ENCODE data around the gene HRH2.
"Not testable (repeated sequence)": the region's sequence is repeated elsewhere in the genome, so short reads cannot be mapped to it uniquely, and the experiment has no call there.

Gene HRH2

DNA sequence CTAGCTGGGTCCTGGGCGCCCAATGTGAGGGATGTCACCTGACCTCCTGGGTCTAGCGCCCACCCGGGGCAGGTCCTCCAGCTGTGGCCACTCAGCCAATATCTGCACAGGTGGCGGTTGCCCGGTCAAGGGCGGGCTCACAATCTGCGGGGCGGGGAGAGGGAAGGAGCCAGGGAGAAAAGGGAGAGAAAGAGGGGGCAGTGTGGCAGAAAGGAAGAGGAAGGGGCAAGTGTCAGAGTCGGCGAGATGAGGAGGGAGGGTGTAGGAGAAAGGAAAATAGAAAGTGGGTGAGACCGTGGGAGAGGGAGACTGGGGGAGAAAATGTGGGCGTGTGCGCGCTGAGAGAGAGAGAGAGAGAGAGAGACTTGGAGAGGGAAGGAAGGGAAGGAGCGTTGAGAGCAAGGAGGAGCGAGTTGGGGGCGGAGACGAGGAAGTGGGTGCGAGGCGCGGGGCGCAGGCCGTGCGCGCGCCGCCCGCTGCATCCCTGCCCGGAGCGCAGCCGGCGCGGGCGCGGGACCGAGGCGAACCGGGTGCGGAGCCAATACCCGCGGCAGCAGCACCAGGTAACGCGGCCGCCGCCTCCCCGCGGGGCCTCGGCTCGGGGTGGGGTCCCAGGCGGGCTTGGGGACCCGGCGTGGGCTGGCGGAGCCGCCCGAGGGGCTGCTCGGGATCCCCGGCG lies at the start of gene HRH2:
Gene HRH2 (plus strand): TSS at position 479 of the 679 bp plus-strand sequence. CDS start 25,163 bp downstream, outside the sequence.
- H3K27me3 ChIP-seq (ENCODE audit: control insufficient read depth in 1 of 2, insufficient read depth in 2 of 2, low read length in 2 of 2) = peaks cover 11% of the 10 kb centered on the region in 2 donors
- H3K4me1 ChIP-seq (ENCODE audit: control insufficient read depth in 1 of 2, insufficient read depth in 2 of 2, low read length in 2 of 2) = peaks cover 0 to 28% of the 10 kb centered on the region in 2 donors
- H3K9me3 ChIP-seq (ENCODE audit: control insufficient read depth in 1 of 2, low read length in 2 of 2) = no peaks in the 10 kb centered on the region
- peak within 1 kb of the TSS; percentile 74 to 79 for H3K4me3 ChIP-seq (ENCODE audit: low read depth in 1 of 2, low read length in 2 of 2)
- H3K36me3 ChIP-seq (ENCODE audit: control insufficient read depth in 1 of 2, insufficient read depth in 2 of 2, low read length in 2 of 2) = no peaks in the 10 kb centered on the region
- no peak within 1 kb of the TSS for H3K27ac ChIP-seq (ENCODE audit: low read depth, low read length)
- peak within 1 kb of the TSS in 1 of 2 donors; percentile 70 for H3K9ac ChIP-seq (ENCODE audit: low read depth in 1 of 2, low read length in 2 of 2)

GRCh38 chr5:175609526-175609925 lies 48.3 kb upstream of the HRH2 start:
- H3K27ac ChIP-seq (ENCODE audit: low read depth, low read length) = no peak overlapping the region
- no peak overlapping the region for H3K4me3 ChIP-seq (ENCODE audit: low read depth in 1 of 2, low read length in 2 of 2)
- no peaks in the 10 kb centered on the region for H3K9me3 ChIP-seq (ENCODE audit: control insufficient read depth in 1 of 2, low read length in 2 of 2)
- H3K9ac ChIP-seq (ENCODE audit: low read depth in 1 of 2, low read length in 2 of 2) = no peak overlapping the region
- H3K27me3 ChIP-seq (ENCODE audit: control insufficient read depth in 1 of 2, insufficient read depth in 2 of 2, low read length in 2 of 2) = peaks cover 0 to 11% of the 10 kb centered on the region in 2 donors
- no peaks in the 10 kb centered on the region for H3K36me3 ChIP-seq (ENCODE audit: control insufficient read depth in 1 of 2, insufficient read depth in 2 of 2, low read length in 2 of 2)
- H3K4me1 ChIP-seq (ENCODE audit: control insufficient read depth in 1 of 2, insufficient read depth in 2 of 2, low read length in 2 of 2) = no peaks in the 10 kb centered on the region

DNA sequence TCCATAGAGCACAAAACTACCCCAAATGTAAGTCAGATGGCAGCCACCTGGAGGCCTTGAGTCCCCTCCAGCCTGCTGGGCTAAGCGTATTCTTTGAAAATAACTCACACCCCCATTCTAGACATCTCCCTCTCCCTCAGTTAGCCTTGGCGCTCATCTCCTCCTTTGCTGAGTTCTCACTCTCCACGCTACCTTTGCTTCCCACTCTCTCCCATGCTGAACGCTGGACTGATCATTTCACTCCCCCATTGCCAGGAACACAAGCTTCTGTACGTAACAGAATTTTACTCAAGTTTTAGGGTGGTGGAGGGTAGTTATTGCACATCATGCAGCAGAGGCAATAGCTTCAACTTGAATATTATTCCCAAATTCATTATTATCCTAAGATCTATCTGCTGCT lies 47.5 kb upstream of the HRH2 start:
- peaks cover 0 to 6% of the 10 kb centered on the region in 2 donors for H3K27me3 ChIP-seq (ENCODE audit: control insufficient read depth in 1 of 2, insufficient read depth in 2 of 2, low read length in 2 of 2)
- H3K9me3 ChIP-seq (ENCODE audit: control insufficient read depth in 1 of 2, low read length in 2 of 2) = no peaks in the 10 kb centered on the region
- H3K9ac ChIP-seq (ENCODE audit: low read depth in 1 of 2, low read length in 2 of 2) = no peak overlapping the region
- H3K27ac ChIP-seq (ENCODE audit: low read depth, low read length) = no peak overlapping the region
- H3K4me3 ChIP-seq (ENCODE audit: low read depth in 1 of 2, low read length in 2 of 2) = no peak overlapping the region
- H3K36me3 ChIP-seq (ENCODE audit: control insufficient read depth in 1 of 2, insufficient read depth in 2 of 2, low read length in 2 of 2) = no peaks in the 10 kb centered on the region
- no peaks in the 10 kb centered on the region for H3K4me1 ChIP-seq (ENCODE audit: control insufficient read depth in 1 of 2, insufficient read depth in 2 of 2, low read length in 2 of 2)

DNA sequence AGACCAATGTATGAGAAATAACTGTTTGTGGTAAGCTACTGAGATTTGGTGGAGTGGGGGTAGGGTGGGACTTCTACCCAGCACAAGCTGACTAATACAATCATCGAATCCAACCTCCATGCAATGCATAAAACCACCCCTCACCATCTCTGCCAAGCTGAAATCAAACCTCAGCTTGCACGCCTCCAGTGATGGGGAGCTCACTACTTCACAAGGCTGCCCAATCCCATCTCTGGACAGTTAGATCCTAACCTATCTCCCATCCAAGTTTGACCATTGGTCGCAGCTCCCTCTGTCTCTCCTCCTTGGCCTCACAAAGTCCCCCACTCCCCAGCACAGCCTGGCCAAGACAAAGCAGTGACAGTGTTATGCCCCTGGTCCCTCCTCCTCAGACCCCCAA lies 47.0 kb upstream of the HRH2 start:
- Histone ChIP-seq H3K27ac (ENCODE audit: low read depth, low read length) (no peak overlapping the region), H3K9me3 (ENCODE audit: control insufficient read depth in 1 of 2, low read length in 2 of 2) (no peaks in the 10 kb centered on the region), H3K9ac (ENCODE audit: low read depth in 1 of 2, low read length in 2 of 2) (no peak overlapping the region), H3K4me3 (ENCODE audit: low read depth in 1 of 2, low read length in 2 of 2) (no peak overlapping the region), H3K27me3 (ENCODE audit: control insufficient read depth in 1 of 2, insufficient read depth in 2 of 2, low read length in 2 of 2) (peaks cover 0 to 3% of the 10 kb centered on the region in 2 donors), H3K4me1 (ENCODE audit: control insufficient read depth in 1 of 2, insufficient read depth in 2 of 2, low read length in 2 of 2) (no peaks in the 10 kb centered on the region), H3K36me3 (ENCODE audit: control insufficient read depth in 1 of 2, insufficient read depth in 2 of 2, low read length in 2 of 2) (no peaks in the 10 kb centered on the region)

DNA sequence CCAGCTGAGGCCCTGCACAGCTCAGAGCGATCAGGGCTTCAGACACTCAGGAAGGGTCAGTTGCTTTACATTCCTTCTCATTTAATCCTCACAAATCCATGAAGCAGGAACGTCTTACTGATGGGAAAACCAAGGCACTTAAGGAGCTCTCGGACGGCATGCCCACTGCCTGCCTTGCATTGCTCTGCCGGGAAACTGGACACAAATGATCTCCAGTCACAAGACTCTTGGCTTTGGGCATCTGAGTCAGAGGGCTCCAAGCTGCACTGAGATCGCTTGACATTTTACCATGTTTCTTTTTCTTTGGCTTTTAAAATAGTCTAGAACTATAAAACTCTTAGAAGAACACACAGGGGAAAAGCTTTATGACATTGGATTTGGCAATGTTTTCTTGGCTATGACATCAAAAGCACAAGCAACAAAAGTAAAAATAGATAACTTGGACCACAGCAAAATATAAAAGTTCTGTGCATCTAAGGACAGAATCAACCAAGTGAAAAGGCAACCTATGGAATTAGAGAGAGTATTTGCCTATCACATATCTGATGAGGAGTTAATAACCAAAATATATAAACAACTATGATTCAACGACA lies 43.6 kb upstream of the HRH2 start:
- peaks cover 0 to 3% of the 10 kb centered on the region in 2 donors for H3K27me3 ChIP-seq (ENCODE audit: control insufficient read depth in 1 of 2, insufficient read depth in 2 of 2, low read length in 2 of 2)
- no peak overlapping the region for H3K27ac ChIP-seq (ENCODE audit: low read depth, low read length)
- H3K9me3 ChIP-seq (ENCODE audit: control insufficient read depth in 1 of 2, low read length in 2 of 2) = no peaks in the 10 kb centered on the region

DNA sequence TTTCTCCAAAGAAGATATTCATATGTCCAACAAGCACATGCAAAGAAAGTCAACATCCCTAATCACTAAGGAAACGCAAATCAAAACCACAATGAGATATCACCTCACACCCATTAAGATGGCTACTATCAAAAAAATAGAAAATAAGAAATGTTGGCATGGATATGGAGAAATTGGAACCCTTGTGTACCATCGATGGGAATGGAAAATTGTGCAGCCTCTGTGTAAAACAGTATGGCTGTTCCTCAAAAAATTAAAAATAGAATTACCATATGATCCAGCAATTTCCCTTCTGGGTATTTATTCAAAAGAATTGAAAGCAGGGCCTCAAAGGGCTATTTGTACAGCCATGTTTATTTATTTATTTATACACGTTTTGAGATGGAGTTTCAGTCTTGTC lies 43.0 kb upstream of the HRH2 start:
- no peak overlapping the region for H3K4me3 ChIP-seq (ENCODE audit: low read depth in 1 of 2, low read length in 2 of 2)
- peaks cover 0 to 3% of the 10 kb centered on the region in 2 donors for H3K27me3 ChIP-seq (ENCODE audit: control insufficient read depth in 1 of 2, insufficient read depth in 2 of 2, low read length in 2 of 2)
- H3K9ac ChIP-seq (ENCODE audit: low read depth in 1 of 2, low read length in 2 of 2) = no peak overlapping the region
- no peak overlapping the region for H3K27ac ChIP-seq (ENCODE audit: low read depth, low read length)
- H3K4me1 ChIP-seq (ENCODE audit: control insufficient read depth in 1 of 2, insufficient read depth in 2 of 2, low read length in 2 of 2) = no peaks in the 10 kb centered on the region
- H3K9me3 ChIP-seq (ENCODE audit: control insufficient read depth in 1 of 2, low read length in 2 of 2) = no peaks in the 10 kb centered on the region
- H3K36me3 ChIP-seq (ENCODE audit: control insufficient read depth in 1 of 2, insufficient read depth in 2 of 2, low read length in 2 of 2) = no peaks in the 10 kb centered on the region

More for the DNA sequence above, 43.6 kb upstream of the HRH2 start:
- H3K36me3 ChIP-seq (ENCODE audit: control insufficient read depth in 1 of 2, insufficient read depth in 2 of 2, low read length in 2 of 2) = no peaks in the 10 kb centered on the region
- no peak overlapping the region for H3K9ac ChIP-seq (ENCODE audit: low read depth in 1 of 2, low read length in 2 of 2)
- H3K4me1 ChIP-seq (ENCODE audit: control insufficient read depth in 1 of 2, insufficient read depth in 2 of 2, low read length in 2 of 2) = no peaks in the 10 kb centered on the region
- H3K4me3 ChIP-seq (ENCODE audit: low read depth in 1 of 2, low read length in 2 of 2) = no peak overlapping the region

- Histone ChIP-seq H3K9ac (ENCODE audit: low read depth in 1 of 2, low read length in 2 of 2) (no peak overlapping the region), H3K27ac (ENCODE audit: low read depth, low read length) (no peak overlapping the region), H3K4me1 (ENCODE audit: control insufficient read depth in 1 of 2, insufficient read depth in 2 of 2, low read length in 2 of 2) (no peaks in the 10 kb centered on the region), H3K27me3 (ENCODE audit: control insufficient read depth in 1 of 2, insufficient read depth in 2 of 2, low read length in 2 of 2) (peaks cover 0 to under 1% of the 10 kb centered on the region in 2 donors), H3K9me3 (ENCODE audit: control insufficient read depth in 1 of 2, low read length in 2 of 2) (no peaks in the 10 kb centered on the region), H3K36me3 (ENCODE audit: control insufficient read depth in 1 of 2, insufficient read depth in 2 of 2, low read length in 2 of 2) (no peaks in the 10 kb centered on the region), H3K4me3 (ENCODE audit: low read depth in 1 of 2, low read length in 2 of 2) (no peak overlapping the region)
These were observed 41.8 kb upstream of the HRH2 start for GRCh38 chr5:175616083-175616482.

DNA sequence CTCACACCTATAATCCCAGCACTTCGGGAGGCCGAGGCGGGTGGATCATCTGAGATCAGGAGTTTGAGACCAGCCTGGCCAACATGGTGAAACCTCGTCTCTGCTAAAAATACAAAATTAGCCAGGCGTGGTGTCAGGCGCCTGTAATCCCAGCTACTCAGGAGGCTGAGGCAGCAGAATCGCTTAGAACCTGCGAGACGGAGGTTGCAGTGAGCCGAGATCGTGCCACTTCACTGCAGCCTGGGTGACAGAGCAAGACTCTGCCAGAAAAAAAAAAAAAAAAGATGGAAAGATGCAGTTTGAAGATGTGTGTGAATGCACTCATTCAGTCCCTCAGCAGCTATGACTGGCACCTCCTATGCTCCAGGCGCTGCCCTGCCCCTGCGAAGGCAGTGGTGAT lies 41.3 kb upstream of the HRH2 start:
- H3K4me1 ChIP-seq (ENCODE audit: control insufficient read depth in 1 of 2, insufficient read depth in 2 of 2, low read length in 2 of 2) = not testable (repeated sequence)

DNA sequence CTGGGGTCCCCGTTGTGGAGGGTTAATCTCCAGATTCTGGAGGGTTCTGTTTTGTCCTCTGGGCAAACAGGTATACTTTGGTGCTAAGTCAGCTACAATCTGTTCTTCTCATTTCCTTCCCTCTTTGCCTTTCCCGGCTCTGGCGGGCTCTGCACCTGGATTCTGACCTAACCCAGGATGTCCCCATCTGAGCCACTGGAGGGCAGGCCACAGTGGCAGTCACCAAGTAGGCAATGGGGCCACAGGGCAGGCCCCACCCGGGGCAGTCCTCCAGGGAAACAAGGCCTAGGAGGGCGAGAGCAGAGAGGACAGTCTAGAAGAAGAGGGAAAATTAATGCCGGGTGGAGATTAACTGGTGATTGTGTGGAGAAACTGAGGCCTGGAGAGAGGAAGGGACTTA lies 40.4 kb upstream of the HRH2 start:
- Histone ChIP-seq H3K9ac (ENCODE audit: low read depth in 1 of 2, low read length in 2 of 2) (no peak overlapping the region), H3K36me3 (ENCODE audit: control insufficient read depth in 1 of 2, insufficient read depth in 2 of 2, low read length in 2 of 2) (no peaks in the 10 kb centered on the region), H3K4me1 (ENCODE audit: control insufficient read depth in 1 of 2, insufficient read depth in 2 of 2, low read length in 2 of 2) (no peaks in the 10 kb centered on the region), H3K4me3 (ENCODE audit: low read depth in 1 of 2, low read length in 2 of 2) (no peak overlapping the region), H3K9me3 (ENCODE audit: control insufficient read depth in 1 of 2, low read length in 2 of 2) (no peaks in the 10 kb centered on the region), H3K27me3 (ENCODE audit: control insufficient read depth in 1 of 2, insufficient read depth in 2 of 2, low read length in 2 of 2) (no peaks in the 10 kb centered on the region), H3K27ac (ENCODE audit: low read depth, low read length) (no peak overlapping the region)

More for the DNA sequence above, 41.3 kb upstream of the HRH2 start:
- not testable (repeated sequence) for H3K27me3 ChIP-seq (ENCODE audit: control insufficient read depth in 1 of 2, insufficient read depth in 2 of 2, low read length in 2 of 2); H3K36me3 ChIP-seq (ENCODE audit: control insufficient read depth in 1 of 2, insufficient read depth in 2 of 2, low read length in 2 of 2); H3K9ac ChIP-seq (ENCODE audit: low read depth in 1 of 2, low read length in 2 of 2); H3K9me3 ChIP-seq (ENCODE audit: control insufficient read depth in 1 of 2, low read length in 2 of 2); H3K4me3 ChIP-seq (ENCODE audit: low read depth in 1 of 2, low read length in 2 of 2); H3K27ac ChIP-seq (ENCODE audit: low read depth, low read length)

DNA sequence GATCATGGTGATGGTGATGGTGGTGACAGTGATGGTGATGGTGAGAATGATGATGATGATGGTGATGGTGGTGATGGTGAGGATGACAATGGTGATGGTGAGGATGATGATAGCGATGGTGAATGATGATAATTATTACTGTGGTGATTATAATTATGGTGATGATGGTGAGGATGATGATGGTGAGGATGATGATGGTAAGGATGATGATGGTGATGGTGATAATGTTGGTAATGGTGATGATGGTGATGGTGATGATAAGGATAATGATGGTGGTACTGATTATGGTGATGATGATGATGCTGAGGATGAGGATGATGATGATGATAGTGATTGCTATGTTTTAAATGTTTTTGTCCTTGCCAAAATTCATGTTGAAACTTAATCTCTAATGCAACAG lies 37.3 kb upstream of the HRH2 start:
- no peak overlapping the region for H3K4me3 ChIP-seq (ENCODE audit: low read depth in 1 of 2, low read length in 2 of 2)
- H3K27ac ChIP-seq (ENCODE audit: low read depth, low read length) = no peak overlapping the region
- H3K36me3 ChIP-seq (ENCODE audit: control insufficient read depth in 1 of 2, insufficient read depth in 2 of 2, low read length in 2 of 2) = no peaks in the 10 kb centered on the region
- no peaks in the 10 kb centered on the region for H3K27me3 ChIP-seq (ENCODE audit: control insufficient read depth in 1 of 2, insufficient read depth in 2 of 2, low read length in 2 of 2)
- H3K4me1 ChIP-seq (ENCODE audit: control insufficient read depth in 1 of 2, insufficient read depth in 2 of 2, low read length in 2 of 2) = peaks cover 0 to 4% of the 10 kb centered on the region in 2 donors
- H3K9me3 ChIP-seq (ENCODE audit: control insufficient read depth in 1 of 2, low read length in 2 of 2) = no peaks in the 10 kb centered on the region
- H3K9ac ChIP-seq (ENCODE audit: low read depth in 1 of 2, low read length in 2 of 2) = no peak overlapping the region

Data from duodenal mucosa (tissue), 2 donors.